Loucy (cell line): Measurements from ENCODE around the gene MGAT5.

Source experiments
- CTCF ChIP-seq: fragments of 200-600 bp; sonication (generic); conservative IDR thresholded peaks from 2 replicates; pipeline ENCODE4 v1.5.1; 2014; ENCODE audit warnings: mild to moderate bottlenecking, antibody characterized with exemption, low read length
- EZH2phosphoT487 ChIP-seq: fragments of 200-600 bp; IDR thresholded peaks from 2 replicates; pipeline ENCODE4 v1.6.1; 2018; ENCODE audit warnings: antibody characterized with exemption, mild to moderate bottlenecking, moderate library complexity, borderline replicate concordance

- TF ChIP-seq CTCF (no peak), EZH2phosphoT487 (no peak)
Observed at GRCh38 chr2:134283661-134284060, 29.8 kb downstream of the MGAT5 start.
